Common myeloid progenitor, CD34-positive (primary cell): Measurements from ENCODE around the gene LY9.

Source experiments
- CTCF ChIA-PET: fragments of 350-600 bp; sonication (Branson Sonifier 250); formaldehyde crosslinking; loops from one replicate; lab custom pipeline; 2021; ENCODE audit warnings: antibody characterized with exemption; lab: Charles Lee
- POLR2A ChIA-PET: fragments of 350-600 bp; sonication (Branson Sonifier 250); formaldehyde crosslinking; loops from one replicate; lab custom pipeline; 2021; ENCODE audit warnings: antibody characterized with exemption; lab: Charles Lee
- DNase-seq, 3 donors: peaks; one replicate each; pipeline versions ENCODE4 v3.0.0 to v3.0.0-alpha.2; 2013
- H3K27ac ChIP-seq, 2 experiments: 1 replicate in 1 of 2; 2 replicates in 1 of 2; pipeline ENCODE4 v1.7.0; 2013; ENCODE audit warnings: inconsistent platforms in 2 of 2, low read length in 2 of 2, mild to moderate bottlenecking in 2 of 2, low read depth in 1 of 2, moderate library complexity in 1 of 2; ENCODE audit not compliant: severe bottlenecking in 2 of 2, insufficient read depth in 1 of 2, poor library complexity in 1 of 2
- H3K27me3 ChIP-seq, 5 experiments: replicated peaks in 2 of 5; 1 replicate in 3 of 5; 2 replicates in 2 of 5; pipeline versions ENCODE4 v1.6.1 to v1.7.0; 2013; ENCODE audit warnings: low read length in 4 of 5, mild to moderate bottlenecking in 2 of 5, moderate library complexity in 2 of 5, inconsistent platforms in 1 of 5; ENCODE audit not compliant: insufficient read depth in 5 of 5, control insufficient read depth in 4 of 5
- H3K36me3 ChIP-seq, 4 experiments: 1 replicate in 2 of 4; 2 replicates in 2 of 4; pipeline versions ENCODE4 v1.6.1 to v1.7.0; 2013; ENCODE audit warnings: low read length in 3 of 4, control low read depth in 1 of 4, mild to moderate bottlenecking in 1 of 4; ENCODE audit not compliant: control insufficient read depth in 4 of 4, insufficient read depth in 4 of 4
- H3K4me1 ChIP-seq, 4 experiments: 1 replicate in 3 of 4; 2 replicates in 1 of 4; pipeline versions ENCODE4 v1.6.1 to v1.7.1; 2013; ENCODE audit warnings: low read length in 3 of 4, mild to moderate bottlenecking in 3 of 4, control low read depth in 1 of 4, inconsistent platforms in 1 of 4, moderate library complexity in 1 of 4; ENCODE audit not compliant: control insufficient read depth in 4 of 4, insufficient read depth in 4 of 4; ENCODE audit errors: control extremely low read depth in 1 of 4
- H3K4me3 ChIP-seq, 7 experiments: 1 replicate in 4 of 7; 2 replicates in 3 of 7; pipeline versions ENCODE4 v1.5.1 to v1.7.0; 2013; ENCODE audit warnings: mild to moderate bottlenecking in 7 of 7, low read length in 6 of 7, moderate library complexity in 6 of 7, inconsistent platforms in 2 of 7, low read depth in 2 of 7, control low read depth in 1 of 7; ENCODE audit not compliant: insufficient read depth in 4 of 7, control insufficient read depth in 1 of 7; ENCODE audit errors: extremely low read depth in 1 of 7
- H3K9me3 ChIP-seq, 5 experiments: 1 replicate in 4 of 5; 2 replicates in 1 of 5; pipeline versions ENCODE4 v1.6.1 to v1.7.1; 2013; ENCODE audit warnings: low read length in 4 of 5, mild to moderate bottlenecking in 2 of 5, inconsistent platforms in 1 of 5, low read depth in 1 of 5, moderate library complexity in 1 of 5; ENCODE audit not compliant: control insufficient read depth in 4 of 5, insufficient read depth in 2 of 5; ENCODE audit errors: control extremely low read depth in 1 of 5
- WGBS: methylation state at CpG from one replicate; pipeline ENCODE4 v1.1.5; 2013; ENCODE audit not compliant: insufficient coverage; 5-methylcytosine and 5-hydroxymethylcytosine counted together

The LY9 gene

DNA sequence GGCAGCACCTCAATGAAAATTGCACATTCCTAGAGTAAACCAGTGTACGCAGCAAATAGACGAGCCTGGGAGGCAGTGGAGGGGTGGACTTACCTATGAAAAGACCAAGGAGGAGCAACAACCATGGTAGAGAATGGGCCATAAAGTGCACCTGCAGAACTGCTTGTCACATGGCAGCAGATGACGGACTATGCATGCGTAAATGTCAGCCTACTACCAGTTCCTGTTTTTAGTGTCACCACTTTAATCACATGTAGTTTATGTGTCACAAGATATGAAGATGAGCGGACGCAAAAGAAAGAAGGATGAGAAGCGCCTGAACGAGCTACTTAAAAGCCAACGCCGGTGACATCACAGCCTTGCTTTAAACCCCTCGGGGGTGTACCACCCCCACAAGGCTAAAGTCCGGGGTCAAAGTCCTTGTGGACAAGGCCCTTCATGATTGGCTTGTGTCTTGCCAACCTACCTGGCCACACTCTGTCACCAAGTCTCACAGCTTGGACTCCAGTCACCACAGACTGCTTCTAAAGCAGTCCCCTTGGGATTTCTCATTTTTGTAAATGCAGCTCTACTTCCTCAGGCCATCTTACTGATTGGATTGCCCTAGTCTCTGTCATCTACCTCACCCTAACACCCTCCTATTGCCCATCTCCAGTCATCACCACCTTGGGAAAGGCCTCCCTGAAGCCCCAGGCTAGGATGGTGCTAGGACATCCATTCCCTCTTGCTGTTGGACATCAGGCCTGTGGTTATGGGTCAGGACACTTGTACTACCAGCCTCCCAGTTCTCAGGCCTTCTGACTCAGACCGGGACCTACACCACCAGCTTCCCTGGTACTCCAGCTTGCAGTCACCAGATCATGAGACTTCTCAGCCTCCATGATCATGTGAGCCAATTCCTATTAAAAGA is 6.0 kb upstream of the LY9 start:
- Histone ChIP-seq H3K36me3 (no peaks in the 10 kb centered on the region), H3K4me3 (no peak overlapping the region), H3K9me3 (no peaks in the 10 kb centered on the region), H3K4me1 (no peaks in the 10 kb centered on the region), H3K27me3 (no peaks in the 10 kb centered on the region), H3K27ac (peak overlapping the region in 1 of 2 experiments; percentile 59)
- DNase-seq, result peak; percentile 37 to 70 (median 46)
- 98% methylated on average over 8 of the region's 13 CpGs for WGBS
- ChIA-PET CTCF (interaction anchor here (1.3 to 2.3 kb wide), 5 partner anchors 9 to 15 kb away, joined by 4 to 9 read pairs (median 4); no protein-coding TSS in a partner anchor), POLR2A (no interaction called here)

DNA sequence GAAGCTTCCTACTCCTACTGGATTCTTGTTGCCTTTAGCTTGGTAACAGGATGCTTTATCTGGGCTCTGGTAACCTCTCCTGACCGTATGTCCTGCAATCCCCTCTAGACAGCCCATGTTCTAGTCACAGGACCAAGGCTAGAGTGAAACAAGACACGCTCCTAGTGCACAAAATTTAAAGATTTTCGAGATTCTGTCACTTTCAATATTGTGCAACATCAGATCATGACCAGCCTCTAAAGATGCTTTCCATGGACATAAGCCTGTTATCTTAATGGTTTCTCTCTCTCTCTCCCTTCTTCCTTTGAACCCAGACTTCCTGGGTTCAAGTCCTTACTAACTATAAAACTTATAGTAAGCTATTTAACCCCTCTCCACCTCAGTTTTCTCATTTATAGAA is 1.6 kb upstream of the LY9 start:
- H3K27ac ChIP-seq, result no peak overlapping the region
- no peaks in the 10 kb centered on the region for H3K9me3 ChIP-seq
- CTCF ChIA-PET, result interaction anchor here (0.9 to 1.3 kb wide), 5 partner anchors 13 to 69 kb away, joined by 3 to 4 read pairs (median 3); no protein-coding TSS in a partner anchor
- WGBS, result 67% methylated on average over 3 of the region's 3 CpGs
- no peak for DNase-seq
- POLR2A ChIA-PET, result no interaction called here
- H3K4me1 ChIP-seq, result peaks cover 4 to 10% (median 5%) of the 10 kb centered on the region in 4 experiments
- H3K4me3 ChIP-seq, result no peak overlapping the region
- H3K27me3 ChIP-seq, result peaks cover 0 to 11% (median 3%) of the 10 kb centered on the region in 5 experiments
- H3K36me3 ChIP-seq, result no peaks in the 10 kb centered on the region

DNA sequence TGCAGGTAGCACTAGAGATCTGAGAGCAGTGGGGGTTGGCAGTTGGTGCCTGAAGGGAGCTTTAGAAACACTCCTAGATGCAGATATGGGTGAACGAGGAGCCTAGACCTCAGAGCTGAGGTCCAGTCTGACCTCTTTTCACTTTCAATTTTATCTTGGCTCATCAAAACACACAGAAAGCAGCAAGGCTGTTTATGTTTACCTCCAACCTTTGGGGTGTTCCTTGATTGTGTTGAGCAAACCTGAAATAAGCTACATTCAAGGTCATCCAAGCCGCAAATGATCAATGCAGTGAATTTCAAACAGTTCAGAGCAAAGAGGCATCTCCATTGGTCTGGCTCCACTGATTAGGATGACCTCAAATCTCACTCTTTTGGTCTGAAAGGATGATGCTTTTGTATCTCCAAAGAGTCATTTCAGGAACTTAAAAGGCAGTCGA is 1.3 kb downstream of the LY9 start:
- H3K4me3 ChIP-seq, result no peak overlapping the region
- DNase-seq, result no peak

DNA sequence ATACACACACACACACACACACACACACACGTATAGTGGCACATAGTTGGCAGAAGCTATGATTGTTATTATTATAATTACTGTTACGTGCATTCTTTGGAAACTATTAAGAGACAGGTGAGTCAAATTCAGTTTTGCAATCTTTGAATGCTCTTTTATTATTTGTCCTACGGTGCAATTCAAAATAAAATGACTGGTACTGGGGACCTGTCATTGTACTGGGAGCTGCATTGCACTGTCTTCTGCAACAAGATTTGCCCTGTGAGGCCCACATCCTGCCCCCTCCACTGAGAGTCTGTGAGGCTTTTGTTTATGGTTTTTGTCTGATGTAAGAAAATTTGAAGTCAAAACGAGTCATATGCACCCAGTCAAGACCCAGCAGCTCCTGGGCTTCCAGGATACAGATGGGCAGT is 1.9 kb downstream of the LY9 start:
- Histone ChIP-seq H3K4me1 (peaks cover 9 to 22% (median 10%) of the 10 kb centered on the region in 4 experiments), H3K27ac (no peak overlapping the region)
- peak in 2 of 3 donors; percentile 24 to 30 for DNase-seq

More for the DNA sequence above, 1.3 kb downstream of the LY9 start:
- POLR2A ChIA-PET, result no interaction called here
- Histone ChIP-seq H3K9me3 (no peaks in the 10 kb centered on the region), H3K27me3 (peaks cover 0 to 19% (median 9%) of the 10 kb centered on the region in 5 experiments), H3K27ac (no peak overlapping the region), H3K36me3 (no peaks in the 10 kb centered on the region), H3K4me1 (peaks cover 9 to 22% (median 10%) of the 10 kb centered on the region in 4 experiments)
- WGBS, result 100% methylated on average over 1 of the region's 3 CpGs
- CTCF ChIA-PET, result interaction anchor here (1.7 to 2.8 kb wide), 2 partner anchors 17 to 21 kb away, joined by 5 to 9 read pairs; no protein-coding TSS in a partner anchor

DNA sequence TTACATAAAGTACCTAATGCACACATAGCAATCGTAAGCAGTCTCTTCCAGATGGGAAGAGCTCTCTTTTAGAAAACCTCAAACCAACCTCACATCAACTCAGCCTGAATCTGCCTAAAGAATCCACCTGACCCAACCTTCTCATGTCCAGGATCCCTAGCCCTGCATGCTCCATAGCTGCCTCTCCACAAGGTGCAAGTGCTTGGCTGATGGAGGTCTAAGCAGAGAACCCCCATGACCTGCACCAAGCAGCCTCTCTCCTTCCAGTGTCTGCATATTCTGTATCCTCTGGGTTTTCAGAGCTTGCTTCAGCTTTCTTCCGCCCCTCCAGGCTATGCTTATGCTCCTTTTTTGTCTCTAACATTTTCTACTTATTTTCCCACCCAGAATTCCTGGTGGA is 2.5 kb downstream of the LY9 start:
- Histone ChIP-seq H3K27ac (no peak overlapping the region), H3K27me3 (peaks cover 0 to 19% (median 9%) of the 10 kb centered on the region in 5 experiments), H3K4me3 (no peak overlapping the region), H3K9me3 (no peaks in the 10 kb centered on the region), H3K4me1 (peaks cover 9 to 22% (median 10%) of the 10 kb centered on the region in 4 experiments), H3K36me3 (no peaks in the 10 kb centered on the region)
- CTCF ChIA-PET, result interaction anchor here (0.7 to 2.8 kb wide), 7 partner anchors 8 to 75 kb away, joined by 3 to 9 read pairs (median 3); no protein-coding TSS in a partner anchor
- POLR2A ChIA-PET, result interaction anchor here (0.6 kb wide), 1 partner anchor 43 kb away, joined by 6 read pairs; no protein-coding TSS in a partner anchor
- DNase-seq, result no peak
- 93% methylated on average over 2 of the region's 2 CpGs for WGBS

More for the DNA sequence above, 1.9 kb downstream of the LY9 start:
- Histone ChIP-seq H3K36me3 (no peaks in the 10 kb centered on the region), H3K4me3 (no peak overlapping the region), H3K9me3 (no peaks in the 10 kb centered on the region), H3K27me3 (peaks cover 0 to 19% (median 9%) of the 10 kb centered on the region in 5 experiments)
- ChIA-PET POLR2A (interaction anchor here (0.5 to 0.6 kb wide), 2 partner anchors 42 to 347 kb away, joined by 3 to 6 read pairs; no protein-coding TSS in a partner anchor), CTCF (interaction anchor here (0.7 to 2.8 kb wide), 7 partner anchors 9 to 74 kb away, joined by 3 to 9 read pairs (median 3); no protein-coding TSS in a partner anchor)
- WGBS, result 35% methylated on average over 2 of the region's 4 CpGs

DNA sequence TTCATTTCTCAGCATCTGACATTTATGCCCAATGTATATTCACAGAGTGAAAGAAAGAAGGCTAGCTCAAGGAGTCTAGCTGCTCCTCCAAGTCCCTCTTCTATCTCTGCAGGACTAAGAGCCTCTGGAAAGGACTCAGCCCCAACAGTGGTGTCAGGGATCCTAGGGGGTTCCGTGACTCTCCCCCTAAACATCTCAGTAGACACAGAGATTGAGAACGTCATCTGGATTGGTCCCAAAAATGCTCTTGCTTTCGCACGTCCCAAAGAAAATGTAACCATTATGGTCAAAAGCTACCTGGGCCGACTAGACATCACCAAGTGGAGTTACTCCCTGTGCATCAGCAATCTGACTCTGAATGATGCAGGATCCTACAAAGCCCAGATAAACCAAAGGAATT is 3.7 kb downstream of the LY9 start:
- no peak for DNase-seq
- ChIA-PET CTCF (interaction anchor here (0.6 to 2.8 kb wide), 5 partner anchors 8 to 156 kb away, joined by 3 to 9 read pairs (median 4); no protein-coding TSS in a partner anchor), POLR2A (no interaction called here)
- Histone ChIP-seq H3K4me3 (no peak overlapping the region), H3K36me3 (no peaks in the 10 kb centered on the region), H3K9me3 (peaks cover 0 to 2% (median 0%) of the 10 kb centered on the region in 5 experiments), H3K4me1 (peaks cover 9 to 22% (median 10%) of the 10 kb centered on the region in 4 experiments), H3K27me3 (peaks cover 0 to 21% (median 9%) of the 10 kb centered on the region in 5 experiments), H3K27ac (no peak overlapping the region)
- WGBS, result 100% methylated on average over 4 of the region's 5 CpGs
